IMR-90 (cell line): ENCODE data around the gene NETO2.

Experiments used
- CTCF ChIP-seq: conservative IDR thresholded peaks from 2 replicates; pipeline ENCODE4 v1.5.1; 2012; ENCODE audit warnings: mild to moderate bottlenecking, low read depth, low read length, improper control_type of control experiment
- POLR2A ChIP-seq: IDR thresholded peaks from 2 replicates; pipeline ENCODE4 v1.6.1; 2012; ENCODE audit warnings: mild to moderate bottlenecking, low read depth, low read length

GRCh38 chr16:47061204-47061603, 82.5 kb downstream of the NETO2 start:
- TF ChIP-seq CTCF (no peak), POLR2A (no peak)
